ENCODE results near the gene RPS4Y1.

RPS4Y1 gene

DNA sequence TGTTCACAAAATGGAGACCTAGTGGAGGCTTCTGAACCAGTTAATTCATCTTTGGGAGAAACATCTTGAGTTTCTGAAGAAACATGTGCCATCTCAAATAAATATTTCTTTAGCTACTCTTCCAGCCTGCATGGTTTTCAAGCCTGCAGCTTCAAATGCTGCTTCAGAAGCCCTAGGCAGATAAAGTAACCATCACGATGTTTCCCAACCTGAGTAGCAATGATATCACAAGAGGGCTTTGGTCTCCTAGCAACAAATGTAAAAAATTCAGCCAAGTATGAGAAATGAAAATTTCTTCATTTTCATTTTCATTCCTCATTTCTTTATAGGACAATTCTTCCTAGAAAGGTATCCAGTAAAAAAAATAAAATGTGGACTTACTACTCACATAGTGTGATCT is 42.2 kb downstream of the RPS4Y1 start:
- no peak for DNase-seq

DNA sequence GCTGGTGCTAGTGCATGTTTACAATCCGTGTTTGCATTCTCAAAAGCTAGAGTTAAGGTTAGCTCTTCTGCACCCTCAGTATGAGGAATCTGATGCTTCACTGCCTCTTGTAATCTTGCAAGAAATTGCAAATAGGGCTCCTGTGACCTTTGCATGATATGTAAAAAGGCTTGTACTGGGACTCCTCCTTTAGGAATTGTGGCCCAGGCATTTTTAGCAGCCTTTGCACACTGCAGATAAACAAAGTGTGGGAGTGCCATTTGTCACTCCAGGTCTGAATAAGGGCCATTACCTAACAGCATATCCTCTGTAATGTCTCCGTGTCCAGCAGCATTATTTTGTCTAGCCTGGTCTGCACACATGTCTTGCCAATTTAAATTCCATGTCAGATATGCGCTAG is 44.5 kb downstream of the RPS4Y1 start:
- DNase-seq: peak in 1 of 4 experiments; percentile 7

DNA sequence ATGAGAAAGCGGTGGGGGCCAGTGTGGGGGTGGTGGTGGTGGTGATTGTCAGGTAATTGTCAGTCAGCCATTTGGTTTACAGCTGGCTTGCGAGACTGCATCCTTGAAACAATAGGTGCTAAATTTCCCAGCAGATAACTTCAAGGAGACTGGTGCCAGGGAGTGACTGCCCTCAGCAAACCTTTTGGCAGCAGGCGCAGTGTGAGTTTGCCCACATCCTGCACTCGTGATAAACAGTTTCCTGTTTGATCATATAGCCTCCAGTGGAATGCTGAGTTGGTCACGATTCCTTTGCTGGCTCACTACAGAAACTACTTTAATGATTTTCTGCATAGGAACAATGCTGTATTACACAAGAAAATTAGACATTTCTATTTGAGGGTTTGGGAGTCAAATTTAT is 46.0 kb downstream of the RPS4Y1 start:
- DNase-seq: peak; percentile 55 to 68 (median 64)

DNA sequence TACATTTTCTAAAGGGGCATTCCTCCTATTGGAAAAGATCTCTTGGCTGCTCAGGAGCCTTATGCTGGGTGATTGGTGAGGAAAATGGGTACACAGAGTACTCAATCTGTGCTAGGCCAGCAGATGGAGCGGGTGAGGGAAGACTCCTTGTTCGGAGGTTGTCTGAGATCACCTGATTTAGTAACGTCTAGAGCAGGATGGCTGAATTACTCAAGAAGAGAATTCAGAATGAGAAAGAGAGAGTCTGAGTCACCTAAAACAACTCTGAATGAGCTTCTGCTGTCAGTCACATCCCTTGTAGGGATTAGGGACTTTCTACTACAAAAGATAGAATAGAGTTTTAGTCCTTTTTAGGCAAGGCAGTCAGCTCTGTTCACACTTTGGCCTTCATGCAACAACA is 46.6 kb downstream of the RPS4Y1 start:
- peak; percentile 5 to 53 (median 30) for DNase-seq

DNA sequence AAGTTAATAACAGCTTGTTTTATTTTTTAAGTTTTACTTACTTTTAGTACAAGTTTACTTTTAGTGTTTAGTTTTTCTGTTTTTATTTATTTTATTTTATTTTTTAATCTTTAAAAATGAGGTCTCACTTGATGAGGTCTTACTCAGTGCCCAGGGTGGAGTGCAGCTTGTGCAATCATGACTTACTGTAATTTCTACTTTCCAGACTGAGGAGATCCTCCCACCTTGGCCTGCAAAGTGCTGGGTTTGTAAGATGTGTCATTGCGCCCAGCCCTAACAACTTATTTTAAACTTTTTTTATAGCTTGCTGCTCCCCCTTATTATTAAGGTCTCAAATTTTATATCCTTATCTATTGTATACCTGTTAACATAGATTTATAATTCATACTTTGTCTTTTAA is 52.1 kb downstream of the RPS4Y1 start:
- DNase-seq: peak; percentile 24 to 54 (median 46)

DNA sequence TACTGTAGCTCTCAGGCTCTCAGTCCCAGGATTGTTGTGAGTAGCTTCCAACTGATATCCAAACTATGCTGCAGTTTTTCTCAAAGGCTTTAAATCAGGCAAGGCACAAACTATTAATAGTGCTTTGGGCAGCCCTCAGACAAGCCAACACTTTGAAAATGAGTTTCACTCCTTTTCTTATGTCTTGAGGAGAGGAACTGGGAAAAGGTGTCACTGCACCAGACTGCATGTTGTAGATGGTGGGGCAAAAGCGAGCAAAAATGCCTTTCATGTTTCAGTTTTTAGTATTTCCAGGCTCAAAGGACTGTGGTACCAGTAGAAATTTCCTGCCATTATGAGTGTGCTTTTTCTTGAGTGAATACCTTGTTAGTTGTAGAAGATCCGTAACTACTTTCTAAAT is 54.6 kb downstream of the RPS4Y1 start:
- no peak for DNase-seq

DNA sequence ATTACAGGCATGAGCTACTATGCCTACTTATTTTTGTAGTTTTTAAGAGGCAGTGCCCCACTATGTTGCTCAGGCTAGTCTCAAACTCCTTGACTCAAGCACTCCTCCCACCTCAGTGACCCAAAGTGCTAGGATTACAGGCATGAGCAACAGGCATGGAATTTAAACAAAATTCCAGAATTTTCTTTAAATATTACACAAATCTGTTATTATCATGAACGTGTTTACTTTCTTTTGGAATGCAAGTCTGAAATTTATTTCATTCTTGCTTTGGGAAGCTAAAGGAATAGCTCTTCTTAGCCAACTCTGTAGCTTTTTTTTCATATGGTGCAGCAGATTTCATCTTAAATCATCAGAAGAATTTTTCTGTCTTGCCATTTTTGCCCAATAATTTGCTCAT is 66.0 kb downstream of the RPS4Y1 start:
- DNase-seq: no peak

DNA sequence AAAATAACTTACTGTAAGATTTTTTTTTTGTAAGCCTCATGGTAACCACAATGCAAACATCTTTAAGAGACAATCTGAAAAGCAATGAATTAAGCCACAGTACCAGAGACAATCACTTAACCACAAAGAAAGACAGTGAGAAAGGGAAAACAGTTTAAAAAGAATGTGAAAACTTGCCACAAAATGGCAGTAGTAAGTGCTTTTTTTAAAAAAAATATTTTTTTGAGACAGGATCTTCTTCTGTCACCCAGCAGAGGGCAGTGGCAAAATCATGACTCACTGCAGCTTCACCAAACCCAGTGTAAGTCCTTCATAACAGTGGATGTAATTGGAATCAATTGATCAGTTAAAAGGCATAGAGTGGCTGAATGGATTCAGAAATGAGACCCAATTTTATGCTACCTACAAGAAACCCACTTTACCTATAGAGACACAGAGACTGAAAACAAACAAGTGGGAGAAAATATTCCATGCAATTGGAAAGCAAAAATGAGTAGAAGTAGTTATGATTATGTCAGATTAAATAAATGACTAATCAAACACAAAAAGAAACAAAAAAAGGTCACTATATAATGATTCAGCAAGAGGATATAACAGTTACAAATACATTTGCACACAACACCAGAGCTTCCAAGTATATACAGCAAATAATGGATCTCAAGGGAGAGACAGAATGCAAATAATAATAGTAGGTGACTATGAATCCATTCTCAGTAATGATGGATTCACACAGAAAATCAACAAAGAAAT is 71.8 kb downstream of the RPS4Y1 start:
- peak; percentile 12 to 62 (median 51) for DNase-seq

Measured in suppressor macrophage (primary cell).